Tibial artery (tissue), 4 donors: ENCODE data around the gene TMTC1.

Source experiments
- DNase-seq, 2 donors: peaks; one replicate each; pipeline ENCODE4 v3.0.0-alpha.2; 2019
- H3K27ac ChIP-seq, 2 donors: fragments of 200-600 bp; sonication (generic) in 1 of 2; 1 replicate in 1 of 2; 2 replicates in 1 of 2; pipeline ENCODE4 v1.5.1; 2018 to 2019; ENCODE audit warnings: mild to moderate bottlenecking in 1 of 2
- H3K27me3 ChIP-seq, 2 donors: fragments of 200-600 bp; sonication (generic) in 1 of 2; one replicate each; pipeline versions ENCODE4 v1.5.1 to v1.6.0; 2016 to 2019
- H3K36me3 ChIP-seq, 3 donors: fragments of 200-600 bp; sonication (generic) in 2 of 3; one replicate each; pipeline ENCODE4 v1.5.1; 2016 to 2019; ENCODE audit warnings: mild to moderate bottlenecking in 2 of 3
- H3K4me1 ChIP-seq, 4 donors: fragments of 200-600 bp; sonication (generic) in 2 of 4; 1 replicate in 3 of 4; 2 replicates in 1 of 4; pipeline ENCODE4 v1.5.1; 2016 to 2019
- H3K4me3 ChIP-seq, 2 donors: fragments of 200-600 bp; sonication (generic) in 1 of 2; 1 replicate in 1 of 2; 2 replicates in 1 of 2; pipeline ENCODE4 v1.5.1; 2018 to 2019; ENCODE audit warnings: mild to moderate bottlenecking in 2 of 2
- H3K9me3 ChIP-seq, 3 donors: fragments of 200-600 bp; sonication (generic) in 1 of 3; one replicate each; pipeline ENCODE4 v1.5.1; 2016 to 2019
- intact Hi-C: fragments of 100-400 bp; cut with DNase I; formaldehyde crosslinking; loops from one replicate; pipeline ENCODE4 v1.15.0; 2023; ENCODE audit warnings: low total_unique reads
- TF ChIP-seq, protein P1 (sequence below), 2 experiments: fragments of 200-600 bp in 1 of 2; fragments of 450-650 bp in 1 of 2; IDR thresholded peaks; one replicate each; pipeline ENCODE4 v1.5.1; 2017 to 2019; ENCODE audit warnings: antibody characterized with exemption in 2 of 2, mild to moderate bottlenecking in 1 of 2, moderate library complexity in 1 of 2

The TMTC1 gene

DNA sequence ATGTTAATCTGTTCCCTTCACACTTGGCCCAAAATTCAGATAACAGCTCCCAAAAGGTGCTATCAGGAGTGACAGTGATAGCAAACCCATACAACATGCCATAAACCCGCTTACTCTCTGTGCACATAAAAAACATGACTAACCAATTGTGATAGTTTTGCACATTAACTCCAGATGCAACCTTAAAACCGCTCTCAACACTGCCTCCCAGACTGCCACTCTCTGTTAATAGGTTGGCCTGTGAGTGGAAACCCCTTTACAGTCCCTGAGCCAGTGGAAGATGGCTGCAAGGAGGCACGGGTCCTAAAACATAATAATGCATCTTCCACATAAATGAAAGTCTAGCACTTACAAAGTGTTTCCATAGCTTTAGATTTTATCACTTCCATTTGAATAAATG is 12.0 kb upstream of the TMTC1 start:
- H3K4me3 ChIP-seq = no peak overlapping the region
- DNase-seq = no peak
- intact Hi-C loops = no loop called here
- no peaks in the 10 kb centered on the region for H3K36me3 ChIP-seq
- TF ChIP-seq, protein P1, sequence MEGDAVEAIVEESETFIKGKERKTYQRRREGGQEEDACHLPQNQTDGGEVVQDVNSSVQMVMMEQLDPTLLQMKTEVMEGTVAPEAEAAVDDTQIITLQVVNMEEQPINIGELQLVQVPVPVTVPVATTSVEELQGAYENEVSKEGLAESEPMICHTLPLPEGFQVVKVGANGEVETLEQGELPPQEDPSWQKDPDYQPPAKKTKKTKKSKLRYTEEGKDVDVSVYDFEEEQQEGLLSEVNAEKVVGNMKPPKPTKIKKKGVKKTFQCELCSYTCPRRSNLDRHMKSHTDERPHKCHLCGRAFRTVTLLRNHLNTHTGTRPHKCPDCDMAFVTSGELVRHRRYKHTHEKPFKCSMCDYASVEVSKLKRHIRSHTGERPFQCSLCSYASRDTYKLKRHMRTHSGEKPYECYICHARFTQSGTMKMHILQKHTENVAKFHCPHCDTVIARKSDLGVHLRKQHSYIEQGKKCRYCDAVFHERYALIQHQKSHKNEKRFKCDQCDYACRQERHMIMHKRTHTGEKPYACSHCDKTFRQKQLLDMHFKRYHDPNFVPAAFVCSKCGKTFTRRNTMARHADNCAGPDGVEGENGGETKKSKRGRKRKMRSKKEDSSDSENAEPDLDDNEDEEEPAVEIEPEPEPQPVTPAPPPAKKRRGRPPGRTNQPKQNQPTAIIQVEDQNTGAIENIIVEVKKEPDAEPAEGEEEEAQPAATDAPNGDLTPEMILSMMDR (IDR thresholded peaks at IDR 0.05) = no peak
- H3K9me3 ChIP-seq = no peaks in the 10 kb centered on the region
- H3K27me3 ChIP-seq = no peaks in the 10 kb centered on the region
- no peak overlapping the region for H3K27ac ChIP-seq
- H3K4me1 ChIP-seq = peaks cover 0 to 33% (median 8%) of the 10 kb centered on the region in 4 donors

DNA sequence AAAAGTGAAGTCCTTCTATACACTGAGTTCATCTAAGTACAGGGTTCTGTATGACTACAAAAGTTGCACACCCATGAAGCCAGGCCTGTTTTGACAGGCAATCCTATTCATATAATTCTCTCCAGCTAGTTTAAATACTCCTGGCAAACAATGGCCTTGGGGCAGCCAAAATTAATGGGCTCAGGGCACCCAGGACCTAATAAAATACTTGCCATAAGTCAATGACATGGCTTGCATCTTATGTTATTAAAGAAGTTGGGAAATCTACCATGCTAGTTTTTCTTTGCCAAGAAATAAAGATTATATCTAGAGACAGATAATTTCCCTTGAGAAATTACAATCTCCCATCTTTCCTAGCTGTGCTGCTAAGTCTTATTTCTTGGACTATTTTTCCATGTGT is 11.1 kb upstream of the TMTC1 start:
- H3K36me3 ChIP-seq = no peaks in the 10 kb centered on the region
- H3K27ac ChIP-seq = no peak overlapping the region
- peaks cover 0 to 30% (median 8%) of the 10 kb centered on the region in 4 donors for H3K4me1 ChIP-seq
- TF ChIP-seq, protein P1 (IDR thresholded peaks at IDR 0.05) = no peak
- H3K4me3 ChIP-seq = no peak overlapping the region
- DNase-seq = no peak
- no peaks in the 10 kb centered on the region for H3K9me3 ChIP-seq
- no peaks in the 10 kb centered on the region for H3K27me3 ChIP-seq
- intact Hi-C loops = no loop called here

DNA sequence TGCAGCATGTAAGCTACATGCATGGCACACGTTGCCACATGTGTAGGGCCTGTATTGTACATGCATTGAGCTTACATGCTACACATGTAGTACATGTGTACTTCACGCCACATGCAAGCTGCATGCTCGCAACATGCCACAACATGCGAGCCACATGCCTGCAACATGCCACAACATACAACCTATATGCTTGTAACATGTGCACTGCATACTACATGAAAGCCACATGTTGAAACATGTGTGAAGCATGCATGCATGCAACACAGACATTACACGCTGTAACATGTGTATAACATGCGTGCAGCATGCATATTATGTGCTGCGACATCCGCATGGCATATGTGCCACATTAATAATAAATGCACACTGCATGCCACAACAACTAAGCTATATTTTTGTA is 9.1 kb upstream of the TMTC1 start:
- Histone ChIP-seq H3K4me3 (no peak overlapping the region), H3K27me3 (no peaks in the 10 kb centered on the region), H3K4me1 (peaks cover 0 to 17% (median 7%) of the 10 kb centered on the region in 4 donors), H3K9me3 (no peaks in the 10 kb centered on the region), H3K36me3 (no peaks in the 10 kb centered on the region), H3K27ac (no peak overlapping the region)
- TF ChIP-seq, protein P1 (IDR thresholded peaks at IDR 0.05) = no peak
- no peak for DNase-seq
- intact Hi-C loops = no loop called here

DNA sequence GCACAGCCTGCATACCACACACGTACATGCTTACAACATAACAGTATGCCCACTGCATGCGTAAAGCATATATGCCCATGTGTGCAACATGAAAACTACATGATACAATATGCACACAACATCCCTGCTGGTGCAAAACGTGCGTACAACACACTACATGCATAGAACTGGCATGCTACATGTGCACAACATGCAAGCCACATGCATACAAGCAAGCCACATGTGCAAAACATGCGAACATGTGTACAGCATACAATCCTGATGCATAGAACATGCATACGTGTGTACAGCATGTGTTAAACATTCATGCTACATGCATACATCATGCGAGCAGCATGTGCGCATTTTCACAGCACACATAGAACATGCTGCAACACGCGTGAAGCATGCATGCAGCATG is 8.4 kb upstream of the TMTC1 start:
- Histone ChIP-seq H3K4me1 (peaks cover 0 to 10% (median under 1%) of the 10 kb centered on the region in 4 donors), H3K4me3 (no peak overlapping the region), H3K9me3 (no peaks in the 10 kb centered on the region), H3K27me3 (no peaks in the 10 kb centered on the region), H3K27ac (no peak overlapping the region), H3K36me3 (no peaks in the 10 kb centered on the region)
- TF ChIP-seq, protein P1 (IDR thresholded peaks at IDR 0.05) = no peak
- DNase-seq = no peak
- intact Hi-C loops = no loop called here

DNA sequence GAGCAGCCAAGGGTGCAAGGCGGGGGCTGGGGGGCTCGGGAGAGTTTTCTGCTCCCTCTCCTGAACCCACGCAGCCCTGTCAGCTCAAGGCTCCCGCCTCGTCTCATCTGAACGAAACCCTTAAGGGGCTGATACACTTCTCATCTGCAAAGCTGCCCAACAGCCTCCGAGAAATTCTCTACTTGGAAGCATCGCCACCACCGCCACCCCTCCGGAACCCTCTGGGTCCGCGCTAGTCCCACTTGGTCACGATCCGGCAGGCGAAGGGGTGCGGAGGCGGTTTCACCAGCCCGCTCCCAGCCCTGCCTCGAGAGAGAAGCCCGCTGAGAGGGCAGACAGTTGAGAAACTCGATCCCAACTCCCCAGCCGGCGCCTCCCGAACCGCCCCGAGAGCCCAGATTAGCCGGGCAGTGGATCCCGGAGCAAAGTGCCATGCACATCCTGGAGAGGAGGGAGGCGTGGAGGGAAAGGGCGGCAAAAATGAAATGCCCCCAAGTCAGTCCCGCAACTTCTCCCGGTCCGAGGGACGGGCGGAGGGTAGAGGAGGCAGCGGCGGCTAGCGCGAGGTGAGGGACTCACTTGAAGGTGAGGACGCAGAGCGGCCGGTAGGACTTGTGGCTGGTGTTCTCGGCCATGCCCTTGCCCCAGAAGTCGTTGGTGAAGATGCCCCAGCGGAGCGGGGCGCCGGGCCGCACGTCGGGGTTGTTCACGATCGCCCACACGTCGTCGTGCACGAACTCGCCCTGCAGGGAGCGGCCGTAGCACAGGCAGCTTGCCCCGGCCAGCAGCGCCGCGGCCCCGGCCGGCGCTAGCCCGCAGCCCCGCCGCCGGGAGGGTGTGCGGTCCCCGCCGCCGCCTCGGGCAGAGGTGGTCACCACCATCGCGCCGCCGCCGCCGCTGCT is 620 bp downstream of the TMTC1 start:
- Histone ChIP-seq H3K9me3 (no peaks in the 10 kb centered on the region), H3K4me1 (peaks cover 0 to 45% (median 11%) of the 10 kb centered on the region in 4 donors), H3K27ac (peak overlapping the region; percentile 85 to 88), H3K27me3 (no peaks in the 10 kb centered on the region), H3K36me3 (no peaks in the 10 kb centered on the region), H3K4me3 (peak overlapping the region; percentile 84 to 94)
- TF ChIP-seq, protein P1 (IDR thresholded peaks at IDR 0.05) = no peak
- peak; percentile 32 to 79 for DNase-seq
- intact Hi-C loops = loop anchor here (5.0 kb wide), 1 partner anchor 71 kb away; no protein-coding TSS in a partner anchor
